ENCODE data around the gene GLCE.

GLCE gene

GRCh38 chr15:69160141-69160993 lies at the start of gene GLCE:
Gene GLCE, plus strand, starts transcription at chr15:69160635. Its CDS starts 95,172 bp downstream, at chr15:69255807.
- peak; percentile 99 for DNase-seq (ENCODE audit: low spot score)

GRCh38 chr15:69114331-69114928 lies 46.0 kb upstream of the GLCE start:
- no peak for DNase-seq (ENCODE audit: low spot score)

GRCh38 chr15:69115031-69115430 lies 45.4 kb upstream of the GLCE start:
- DNase-seq (ENCODE audit: low spot score) = no peak

- no peak for DNase-seq (ENCODE audit: low spot score)
Observed at GRCh38 chr15:69116391-69116790, 44.0 kb upstream of the GLCE start.

- DNase-seq (ENCODE audit: low spot score) = no peak
Observed at GRCh38 chr15:69117431-69117871, 43.0 kb upstream of the GLCE start.

- no peak for DNase-seq (ENCODE audit: low spot score)
Observed at GRCh38 chr15:69118089-69118488, 42.3 kb upstream of the GLCE start.

- no peak for DNase-seq (ENCODE audit: low spot score)
Observed at GRCh38 chr15:69119001-69119400, 41.4 kb upstream of the GLCE start.

- DNase-seq (ENCODE audit: low spot score) = no peak
Observed at GRCh38 chr15:69119683-69120395, 40.6 kb upstream of the GLCE start.

GRCh38 chr15:69120732-69121131 lies 39.7 kb upstream of the GLCE start:
- DNase-seq (ENCODE audit: low spot score) = no peak

GRCh38 chr15:69121198-69121828 lies 39.1 kb upstream of the GLCE start:
- DNase-seq (ENCODE audit: low spot score) = no peak

GRCh38 chr15:69125236-69125635 lies 35.2 kb upstream of the GLCE start:
- DNase-seq (ENCODE audit: low spot score) = no peak

GRCh38 chr15:69126054-69126469 lies 34.4 kb upstream of the GLCE start:
- no peak for DNase-seq (ENCODE audit: low spot score)

GRCh38 chr15:69127306-69127705 lies 33.1 kb upstream of the GLCE start:
- DNase-seq (ENCODE audit: low spot score) = no peak

GRCh38 chr15:69128667-69129311 lies 31.6 kb upstream of the GLCE start:
- peak; percentile 58 for DNase-seq (ENCODE audit: low spot score)

GRCh38 chr15:69131362-69132220 lies 28.8 kb upstream of the GLCE start:
- DNase-seq (ENCODE audit: low spot score) = peak; percentile 57

- no peak for DNase-seq (ENCODE audit: low spot score)
Observed at GRCh38 chr15:69132430-69132829, 28.0 kb upstream of the GLCE start.

- no peak for DNase-seq (ENCODE audit: low spot score)
Observed at GRCh38 chr15:69132977-69133861, 27.2 kb upstream of the GLCE start.

GRCh38 chr15:69133862-69134519 lies 26.4 kb upstream of the GLCE start:
- DNase-seq (ENCODE audit: low spot score) = no peak

- no peak for DNase-seq (ENCODE audit: low spot score)
Observed at GRCh38 chr15:69134791-69135190, 25.6 kb upstream of the GLCE start.

All from globus pallidus (tissue), 1 donor.